GM23248 (cell line): ENCODE results near the gene RBM17.

Experiments
- EZH2 ChIP-seq: fragments of 200-600 bp; sonication (generic); IDR thresholded peaks from 2 replicates; pipeline ENCODE4 v1.6.1; 2018; ENCODE audit warnings: antibody characterized with exemption, mild to moderate bottlenecking; ENCODE audit not compliant: insufficient read depth, poor library complexity, severe bottlenecking
- EZH2phosphoT487 ChIP-seq: fragments of 200-600 bp; sonication (generic); IDR thresholded peaks from 2 replicates; pipeline ENCODE4 v1.6.1; 2018; ENCODE audit warnings: antibody characterized with exemption, moderate library complexity, mild to moderate bottlenecking, low read depth; ENCODE audit not compliant: insufficient read depth

GRCh38 chr10:6092731-6093130 lies 3.9 kb downstream of the RBM17 start:
- TF ChIP-seq EZH2 (no peak), EZH2phosphoT487 (no peak)
